ENCODE data around the gene STAC3.

DNA sequence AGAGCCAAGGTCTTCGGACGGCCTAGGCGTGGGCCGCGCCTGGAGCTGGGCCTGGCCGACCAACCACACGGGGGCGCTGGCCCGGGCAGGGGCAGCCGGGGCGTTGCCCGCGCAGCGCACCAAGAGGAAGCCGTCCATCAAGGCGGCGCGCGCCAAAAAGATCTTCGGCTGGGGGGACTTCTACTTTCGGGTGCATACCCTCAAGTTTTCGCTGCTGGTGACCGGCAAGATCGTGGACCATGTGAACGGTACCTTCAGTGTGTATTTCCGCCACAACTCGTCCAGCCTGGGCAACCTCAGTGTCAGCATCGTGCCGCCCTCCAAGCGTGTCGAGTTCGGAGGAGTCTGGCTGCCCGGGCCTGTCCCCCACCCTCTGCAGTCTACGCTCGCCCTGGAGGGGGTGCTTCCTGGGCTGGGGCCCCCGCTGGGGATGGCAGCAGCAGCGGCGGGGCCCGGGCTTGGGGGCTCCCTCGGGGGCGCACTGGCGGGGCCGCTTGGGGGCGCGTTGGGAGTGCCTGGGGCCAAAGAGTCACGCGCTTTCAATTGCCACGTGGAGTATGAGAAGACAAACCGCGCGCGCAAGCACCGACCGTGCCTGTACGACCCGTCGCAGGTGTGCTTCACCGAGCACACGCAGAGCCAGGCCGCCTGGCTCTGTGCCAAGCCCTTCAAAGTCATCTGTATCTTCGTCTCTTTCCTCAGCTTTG is 25.9 kb downstream of the STAC3 start:
- TF ChIP-seq KAT7 (CRISPR knock-in tag; IDR thresholded peaks at IDR 0.05; ENCODE audit: borderline replicate concordance) = 0 out of 2 replicates have a peak, but pooled peaks have one; percentile 15
- TF ChIP-seq, protein P1, sequence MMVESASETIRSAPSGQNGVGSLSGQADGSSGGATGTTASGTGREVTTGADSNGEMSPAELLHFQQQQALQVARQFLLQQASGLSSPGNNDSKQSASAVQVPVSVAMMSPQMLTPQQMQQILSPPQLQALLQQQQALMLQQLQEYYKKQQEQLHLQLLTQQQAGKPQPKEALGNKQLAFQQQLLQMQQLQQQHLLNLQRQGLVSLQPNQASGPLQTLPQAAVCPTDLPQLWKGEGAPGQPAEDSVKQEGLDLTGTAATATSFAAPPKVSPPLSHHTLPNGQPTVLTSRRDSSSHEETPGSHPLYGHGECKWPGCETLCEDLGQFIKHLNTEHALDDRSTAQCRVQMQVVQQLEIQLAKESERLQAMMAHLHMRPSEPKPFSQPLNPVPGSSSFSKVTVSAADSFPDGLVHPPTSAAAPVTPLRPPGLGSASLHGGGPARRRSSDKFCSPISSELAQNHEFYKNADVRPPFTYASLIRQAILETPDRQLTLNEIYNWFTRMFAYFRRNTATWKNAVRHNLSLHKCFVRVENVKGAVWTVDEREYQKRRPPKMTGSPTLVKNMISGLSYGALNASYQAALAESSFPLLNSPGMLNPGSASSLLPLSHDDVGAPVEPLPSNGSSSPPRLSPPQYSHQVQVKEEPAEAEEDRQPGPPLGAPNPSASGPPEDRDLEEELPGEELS (CRISPR knock-in tag; IDR thresholded peaks at IDR 0.05) = 0 out of 2 replicates have a peak, but pooled peaks have one; percentile 30
- TF ChIP-seq ETV6 (CRISPR knock-in tag; IDR thresholded peaks at IDR 0.05) = no peak; the same call in 1 of the 2 replicates
- TF ChIP-seq HMGXB4 (CRISPR knock-in tag; IDR thresholded peaks at IDR 0.05) = peak; percentile 96; the same call in 1 of the 2 replicates
- TF ChIP-seq, protein P2, sequence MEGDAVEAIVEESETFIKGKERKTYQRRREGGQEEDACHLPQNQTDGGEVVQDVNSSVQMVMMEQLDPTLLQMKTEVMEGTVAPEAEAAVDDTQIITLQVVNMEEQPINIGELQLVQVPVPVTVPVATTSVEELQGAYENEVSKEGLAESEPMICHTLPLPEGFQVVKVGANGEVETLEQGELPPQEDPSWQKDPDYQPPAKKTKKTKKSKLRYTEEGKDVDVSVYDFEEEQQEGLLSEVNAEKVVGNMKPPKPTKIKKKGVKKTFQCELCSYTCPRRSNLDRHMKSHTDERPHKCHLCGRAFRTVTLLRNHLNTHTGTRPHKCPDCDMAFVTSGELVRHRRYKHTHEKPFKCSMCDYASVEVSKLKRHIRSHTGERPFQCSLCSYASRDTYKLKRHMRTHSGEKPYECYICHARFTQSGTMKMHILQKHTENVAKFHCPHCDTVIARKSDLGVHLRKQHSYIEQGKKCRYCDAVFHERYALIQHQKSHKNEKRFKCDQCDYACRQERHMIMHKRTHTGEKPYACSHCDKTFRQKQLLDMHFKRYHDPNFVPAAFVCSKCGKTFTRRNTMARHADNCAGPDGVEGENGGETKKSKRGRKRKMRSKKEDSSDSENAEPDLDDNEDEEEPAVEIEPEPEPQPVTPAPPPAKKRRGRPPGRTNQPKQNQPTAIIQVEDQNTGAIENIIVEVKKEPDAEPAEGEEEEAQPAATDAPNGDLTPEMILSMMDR (IDR thresholded peaks at IDR 0.05) = peak; percentile 84
- TF ChIP-seq, protein P3, sequence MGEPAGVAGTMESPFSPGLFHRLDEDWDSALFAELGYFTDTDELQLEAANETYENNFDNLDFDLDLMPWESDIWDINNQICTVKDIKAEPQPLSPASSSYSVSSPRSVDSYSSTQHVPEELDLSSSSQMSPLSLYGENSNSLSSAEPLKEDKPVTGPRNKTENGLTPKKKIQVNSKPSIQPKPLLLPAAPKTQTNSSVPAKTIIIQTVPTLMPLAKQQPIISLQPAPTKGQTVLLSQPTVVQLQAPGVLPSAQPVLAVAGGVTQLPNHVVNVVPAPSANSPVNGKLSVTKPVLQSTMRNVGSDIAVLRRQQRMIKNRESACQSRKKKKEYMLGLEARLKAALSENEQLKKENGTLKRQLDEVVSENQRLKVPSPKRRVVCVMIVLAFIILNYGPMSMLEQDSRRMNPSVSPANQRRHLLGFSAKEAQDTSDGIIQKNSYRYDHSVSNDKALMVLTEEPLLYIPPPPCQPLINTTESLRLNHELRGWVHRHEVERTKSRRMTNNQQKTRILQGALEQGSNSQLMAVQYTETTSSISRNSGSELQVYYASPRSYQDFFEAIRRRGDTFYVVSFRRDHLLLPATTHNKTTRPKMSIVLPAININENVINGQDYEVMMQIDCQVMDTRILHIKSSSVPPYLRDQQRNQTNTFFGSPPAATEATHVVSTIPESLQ (CRISPR knock-in tag; IDR thresholded peaks at IDR 0.05) = no peak
- TF ChIP-seq JUN (CRISPR knock-in tag; IDR thresholded peaks at IDR 0.05) = no peak
- peak; percentile 63; the same call in 1 of the 2 replicates for TF ChIP-seq MAX (CRISPR knock-in tag; IDR thresholded peaks at IDR 0.05)
